OCI-LY3 (cell line): ENCODE results near the gene ACTL6B.

ENCODE experiments used
- EZH2phosphoT487 ChIP-seq: fragments of 200-600 bp; shearing (Covaris generic); IDR thresholded peaks from 2 replicates; pipeline ENCODE4 v1.6.1; 2018; ENCODE audit warnings: antibody characterized with exemption, mixed run types, low read depth
- TF ChIP-seq, protein P1 (sequence below): fragments of 200-600, 300-600 bp; sonication (generic); IDR thresholded peaks from 2 replicates; pipeline ENCODE4 v1.5.1; 2014; ENCODE audit warnings: antibody characterized with exemption, low read length, low read depth

DNA sequence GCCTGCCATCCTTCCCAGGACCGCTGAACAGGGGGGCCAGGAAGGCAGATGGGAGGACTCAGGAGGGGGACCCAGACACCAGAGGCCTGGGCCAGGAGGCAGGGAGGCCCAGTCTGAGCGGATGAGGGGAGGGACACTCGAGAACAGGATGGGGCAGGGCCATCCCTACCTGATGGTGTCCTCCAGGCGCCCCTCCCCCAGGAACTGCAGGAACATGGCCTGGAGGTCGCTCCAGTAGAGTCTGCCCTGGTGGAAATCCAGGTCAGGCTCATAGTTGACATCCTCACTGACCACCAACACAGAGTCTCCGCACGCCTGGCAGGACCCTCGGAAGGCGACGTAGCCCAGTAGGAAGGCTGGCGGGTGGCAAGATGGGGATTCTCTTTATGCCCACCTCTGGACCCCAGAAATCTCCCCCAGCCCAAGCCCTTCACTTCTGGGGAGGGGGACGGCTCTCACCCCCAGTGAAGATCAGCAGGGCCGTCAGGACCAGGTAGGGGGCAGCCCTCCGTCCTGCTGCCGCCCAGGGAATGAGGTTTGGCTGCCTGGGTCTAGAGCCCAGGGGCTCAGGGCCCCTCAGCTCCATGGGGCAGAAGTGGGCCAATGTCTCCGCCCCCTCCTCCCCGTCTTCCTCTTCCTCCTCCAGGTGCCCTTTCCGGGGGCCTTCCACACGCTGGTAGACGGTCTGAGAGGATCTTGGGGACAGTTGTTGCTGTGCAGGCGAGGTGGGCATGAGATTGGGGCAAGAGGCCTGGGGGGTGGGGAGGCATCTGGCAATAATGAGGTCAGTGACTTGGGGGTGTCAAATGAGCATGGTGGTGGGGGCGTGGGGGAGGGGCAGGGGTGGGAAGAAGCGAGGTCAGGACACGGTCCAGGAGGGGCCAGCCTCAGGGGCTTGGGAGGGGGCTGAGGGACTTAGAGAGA lies 15.5 kb downstream of the ACTL6B start:
- TF ChIP-seq EZH2phosphoT487: no peak
- TF ChIP-seq, protein P1, sequence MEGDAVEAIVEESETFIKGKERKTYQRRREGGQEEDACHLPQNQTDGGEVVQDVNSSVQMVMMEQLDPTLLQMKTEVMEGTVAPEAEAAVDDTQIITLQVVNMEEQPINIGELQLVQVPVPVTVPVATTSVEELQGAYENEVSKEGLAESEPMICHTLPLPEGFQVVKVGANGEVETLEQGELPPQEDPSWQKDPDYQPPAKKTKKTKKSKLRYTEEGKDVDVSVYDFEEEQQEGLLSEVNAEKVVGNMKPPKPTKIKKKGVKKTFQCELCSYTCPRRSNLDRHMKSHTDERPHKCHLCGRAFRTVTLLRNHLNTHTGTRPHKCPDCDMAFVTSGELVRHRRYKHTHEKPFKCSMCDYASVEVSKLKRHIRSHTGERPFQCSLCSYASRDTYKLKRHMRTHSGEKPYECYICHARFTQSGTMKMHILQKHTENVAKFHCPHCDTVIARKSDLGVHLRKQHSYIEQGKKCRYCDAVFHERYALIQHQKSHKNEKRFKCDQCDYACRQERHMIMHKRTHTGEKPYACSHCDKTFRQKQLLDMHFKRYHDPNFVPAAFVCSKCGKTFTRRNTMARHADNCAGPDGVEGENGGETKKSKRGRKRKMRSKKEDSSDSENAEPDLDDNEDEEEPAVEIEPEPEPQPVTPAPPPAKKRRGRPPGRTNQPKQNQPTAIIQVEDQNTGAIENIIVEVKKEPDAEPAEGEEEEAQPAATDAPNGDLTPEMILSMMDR: no peak
